ENCODE data around the gene RAB40B.

- TF ChIP-seq EZH2 (IDR thresholded peaks at IDR 0.05; ENCODE audit: borderline replicate concordance) (no peak), CTCF (IDR thresholded peaks at IDR 0.05; ENCODE audit: poor library complexity) (no peak)
Observed at GRCh38 chr17:82690786-82691489, 7.6 kb downstream of the RAB40B start.

Data from hepatocyte (in vitro differentiated cells).